Suprapubic skin (tissue), 4 donors: ENCODE measurements around the gene LCE7A. TPM values are rescaled to one million over a fixed set of nuclear protein-coding genes. Genes with fewer than 3 reads are reported as not detected.

ENCODE experiments used
- DNase-seq, 2 donors: peaks; one replicate each; pipeline ENCODE4 v3.0.0-alpha.2; 2019; ENCODE audit warnings: low spot score in 2 of 2
- H3K27ac ChIP-seq: fragments of 200-600 bp; sonication (generic); one replicate; pipeline ENCODE4 v1.5.1; 2019
- H3K27me3 ChIP-seq: fragments of 200-600 bp; sonication (generic); one replicate; pipeline ENCODE4 v1.5.1; 2019
- H3K36me3 ChIP-seq: fragments of 200-600 bp; sonication (generic); one replicate; pipeline ENCODE4 v1.5.1; 2019
- H3K4me1 ChIP-seq: fragments of 200-600 bp; sonication (generic); one replicate; pipeline ENCODE4 v1.5.1; 2019
- H3K4me3 ChIP-seq: fragments of 200-600 bp; sonication (generic); one replicate; pipeline ENCODE4 v1.5.1; 2019; ENCODE audit warnings: mild to moderate bottlenecking
- H3K9me3 ChIP-seq: fragments of 200-600 bp; sonication (generic); one replicate; pipeline ENCODE4 v1.5.1; 2019
- EP300 ChIP-seq: sonication (generic); formaldehyde crosslinking; IDR thresholded peaks from one replicate; pipeline ENCODE4 v1.6.1; 2017; ENCODE audit warnings: antibody characterized with exemption
- POLR2A ChIP-seq, 2 donors: fragments of 450-650 bp; IDR thresholded peaks; one replicate each; pipeline ENCODE4 v1.6.1; 2017; ENCODE audit warnings: antibody characterized with exemption in 2 of 2, mild to moderate bottlenecking in 2 of 2, moderate library complexity in 2 of 2
- POLR2AphosphoS5 ChIP-seq, 3 donors: sonication (generic); formaldehyde crosslinking; IDR thresholded peaks; one replicate each; pipeline ENCODE4 v1.6.1; 2017; ENCODE audit warnings: antibody characterized with exemption in 3 of 3
- WGBS: methylation state at CpG from one replicate; pipeline ENCODE4 v1.1.5; 2018; 5-methylcytosine and 5-hydroxymethylcytosine counted together
- total RNA-seq, 4 donors: library from RNA; depleted of rRNA; stranded (reverse); fragments of >200 nt; gene quantifications; one replicate each; pipeline ENCODE4 v1.1.0, GENCODE V29; 2016
- TF ChIP-seq, protein P1 (sequence below), 2 donors: fragments of 200-600 bp in 1 of 2; fragments of 450-650 bp in 1 of 2; sonication (generic) in 1 of 2; IDR thresholded peaks; one replicate each; pipeline ENCODE4 v1.5.1; 2016 to 2019; ENCODE audit warnings: antibody characterized with exemption in 2 of 2, mild to moderate bottlenecking in 1 of 2, moderate library complexity in 1 of 2

The LCE7A gene, protein sequence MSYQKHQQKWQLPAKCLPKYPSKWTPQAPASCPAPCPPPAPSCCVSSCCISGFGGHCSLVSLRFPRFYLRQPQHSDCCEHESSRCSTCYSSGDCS
- not detected for total RNA-seq

DNA sequence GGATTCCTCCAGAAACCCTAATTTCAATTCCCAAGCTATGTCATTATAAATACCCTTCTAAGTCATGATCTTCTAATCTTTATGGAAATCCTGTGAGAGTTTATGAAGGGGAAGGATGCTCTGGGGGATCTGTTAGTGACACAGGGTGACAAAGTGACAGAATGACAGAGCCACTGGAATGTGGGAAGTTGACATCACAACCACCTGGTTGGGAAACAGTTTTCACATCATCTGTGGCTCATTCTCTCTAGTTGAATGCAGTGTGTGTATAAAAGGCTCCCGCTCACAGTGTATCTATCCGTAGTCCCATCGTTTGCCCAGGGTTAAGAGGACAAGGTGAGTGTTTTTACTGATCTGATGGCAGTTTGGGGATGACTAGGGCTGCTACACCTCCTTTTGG lies at the start of gene LCE7A:
Gene LCE7A (plus strand): TSS at position 301 of the 400 bp plus-strand sequence. CDS start 702 bp downstream, outside the sequence.
- WGBS = 98% methylated on average over 3 of the region's 3 CpGs
- no peaks in the 10 kb centered on the region for H3K36me3 ChIP-seq
- peaks cover 6% of the 10 kb centered on the region for H3K4me1 ChIP-seq
- H3K9me3 ChIP-seq = no peaks in the 10 kb centered on the region
- no peak for DNase-seq
- no peaks in the 10 kb centered on the region for H3K27me3 ChIP-seq
- no peak for TF ChIP-seq POLR2A (IDR thresholded peaks at IDR 0.05)
- H3K4me3 ChIP-seq = no peak within 1 kb of the TSS
- H3K27ac ChIP-seq = no peak within 1 kb of the TSS

DNA sequence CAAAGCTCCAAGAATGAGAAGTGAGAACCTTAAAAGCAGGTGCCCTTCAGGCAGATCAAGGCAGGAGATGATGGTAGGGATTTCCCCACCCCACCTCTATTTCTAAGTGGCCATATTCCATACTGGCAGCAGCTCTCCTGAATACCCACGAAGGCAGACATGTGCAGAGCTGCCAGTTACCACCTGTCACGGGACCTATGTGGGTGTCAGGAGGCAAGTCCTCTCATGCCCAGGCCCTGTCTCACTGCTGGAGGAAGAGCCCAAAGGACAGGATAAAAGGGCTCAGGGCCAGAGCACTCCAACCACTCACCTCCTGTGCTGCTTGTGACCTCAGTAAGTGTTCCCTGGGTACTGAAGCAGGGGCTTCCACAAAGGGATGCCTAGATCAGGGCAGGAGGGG lies 48.7 kb upstream of the LCE7A start:
- WGBS = 44% methylated on average over 2 of the region's 2 CpGs
- H3K36me3 ChIP-seq = no peaks in the 10 kb centered on the region
- no peaks in the 10 kb centered on the region for H3K9me3 ChIP-seq
- H3K27ac ChIP-seq = no peak overlapping the region
- H3K27me3 ChIP-seq = no peaks in the 10 kb centered on the region
- H3K4me1 ChIP-seq = peaks cover 7% of the 10 kb centered on the region
- no peak for TF ChIP-seq EP300
- TF ChIP-seq, protein P1, sequence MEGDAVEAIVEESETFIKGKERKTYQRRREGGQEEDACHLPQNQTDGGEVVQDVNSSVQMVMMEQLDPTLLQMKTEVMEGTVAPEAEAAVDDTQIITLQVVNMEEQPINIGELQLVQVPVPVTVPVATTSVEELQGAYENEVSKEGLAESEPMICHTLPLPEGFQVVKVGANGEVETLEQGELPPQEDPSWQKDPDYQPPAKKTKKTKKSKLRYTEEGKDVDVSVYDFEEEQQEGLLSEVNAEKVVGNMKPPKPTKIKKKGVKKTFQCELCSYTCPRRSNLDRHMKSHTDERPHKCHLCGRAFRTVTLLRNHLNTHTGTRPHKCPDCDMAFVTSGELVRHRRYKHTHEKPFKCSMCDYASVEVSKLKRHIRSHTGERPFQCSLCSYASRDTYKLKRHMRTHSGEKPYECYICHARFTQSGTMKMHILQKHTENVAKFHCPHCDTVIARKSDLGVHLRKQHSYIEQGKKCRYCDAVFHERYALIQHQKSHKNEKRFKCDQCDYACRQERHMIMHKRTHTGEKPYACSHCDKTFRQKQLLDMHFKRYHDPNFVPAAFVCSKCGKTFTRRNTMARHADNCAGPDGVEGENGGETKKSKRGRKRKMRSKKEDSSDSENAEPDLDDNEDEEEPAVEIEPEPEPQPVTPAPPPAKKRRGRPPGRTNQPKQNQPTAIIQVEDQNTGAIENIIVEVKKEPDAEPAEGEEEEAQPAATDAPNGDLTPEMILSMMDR (IDR thresholded peaks at IDR 0.05) = no peak
- TF ChIP-seq POLR2AphosphoS5 (IDR thresholded peaks at IDR 0.05) = no peak
- no peak for DNase-seq
- no peak overlapping the region for H3K4me3 ChIP-seq

DNA sequence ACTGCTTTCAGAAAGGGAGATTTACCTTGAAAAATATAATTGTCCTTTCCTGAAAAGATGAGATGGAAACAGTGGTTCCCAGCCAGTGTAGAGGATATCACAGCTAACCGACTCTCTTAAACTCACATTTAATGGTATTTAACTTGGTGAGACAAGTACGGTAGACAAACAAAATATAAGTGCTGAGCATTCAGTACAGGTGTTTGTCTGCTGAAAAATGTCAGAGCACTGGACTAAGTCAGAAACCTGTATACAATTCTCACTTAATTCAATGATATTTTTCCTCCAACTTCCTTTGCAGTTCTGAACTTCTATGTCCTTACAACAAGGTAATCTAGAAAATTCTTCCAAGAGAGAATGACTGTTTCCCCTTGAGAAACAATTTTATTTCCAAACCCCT lies 48.1 kb upstream of the LCE7A start, which contains the start of gene LCE1B:
Gene LCE1B (plus strand): TSS at position 301 of the 400 bp plus-strand sequence. CDS start 476 bp downstream, outside the sequence.
- Histone ChIP-seq H3K4me1 (peaks cover 7% of the 10 kb centered on the region), H3K27me3 (no peaks in the 10 kb centered on the region), H3K4me3 (no peak within 1 kb of the TSS), H3K36me3 (no peaks in the 10 kb centered on the region), H3K9me3 (no peaks in the 10 kb centered on the region), H3K27ac (no peak within 1 kb of the TSS)
- TF ChIP-seq, protein P1 (IDR thresholded peaks at IDR 0.05) = no peak
- no peak for TF ChIP-seq EP300
- no peak for TF ChIP-seq POLR2AphosphoS5 (IDR thresholded peaks at IDR 0.05)
- no peak for TF ChIP-seq POLR2A (IDR thresholded peaks at IDR 0.05)
- no peak for DNase-seq
- 90% methylated on average over 2 of the region's 2 CpGs for WGBS

DNA sequence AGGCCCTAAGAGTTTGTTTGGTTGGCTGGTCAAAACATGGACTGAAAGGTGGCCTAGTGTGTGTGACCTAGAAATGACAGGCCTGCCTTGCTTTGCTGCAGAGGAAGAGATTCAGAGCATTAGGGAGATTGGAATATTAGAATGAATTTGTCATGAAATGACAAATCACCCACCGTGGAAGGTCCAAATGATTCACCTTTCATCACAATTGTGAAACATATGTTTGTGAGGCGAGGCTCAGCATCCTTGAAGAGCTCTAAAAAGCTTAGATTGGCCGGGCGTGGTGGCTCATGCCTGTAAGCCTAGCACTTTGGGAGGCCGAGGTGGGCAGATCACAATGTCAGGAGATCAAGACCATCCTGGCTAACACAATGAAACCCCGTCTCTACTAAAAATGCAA lies 42.5 kb upstream of the LCE7A start:
- DNase-seq = no peak
- Histone ChIP-seq H3K27me3 (no peaks in the 10 kb centered on the region), H3K36me3 (no peaks in the 10 kb centered on the region), H3K9me3 (no peaks in the 10 kb centered on the region), H3K4me1 (no peaks in the 10 kb centered on the region), H3K4me3 (no peak overlapping the region), H3K27ac (no peak overlapping the region)
- no peak for TF ChIP-seq EP300
- TF ChIP-seq, protein P1 (IDR thresholded peaks at IDR 0.05) = no peak
- no peak for TF ChIP-seq POLR2A (IDR thresholded peaks at IDR 0.05)
- no peak for TF ChIP-seq POLR2AphosphoS5 (IDR thresholded peaks at IDR 0.05)
- WGBS = 86% methylated on average over 6 of the region's 6 CpGs

DNA sequence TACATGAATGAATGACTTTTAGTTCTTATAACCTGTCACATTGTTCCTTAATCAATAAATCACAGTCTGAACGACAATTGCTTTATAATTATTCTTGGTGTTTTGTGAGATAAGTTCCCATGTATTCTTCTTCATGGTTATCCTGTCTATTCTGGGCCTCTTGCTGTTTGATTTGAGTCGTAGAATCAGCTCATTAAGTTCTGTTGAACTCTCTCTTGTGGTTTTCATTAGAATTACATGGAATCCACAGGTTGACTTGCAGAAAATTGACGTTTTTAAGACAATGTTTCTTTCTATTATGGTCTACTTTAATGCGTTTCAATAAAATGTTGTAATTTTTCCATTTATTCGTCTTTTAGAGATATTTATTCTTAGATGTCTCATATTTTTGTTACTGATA lies 36.5 kb upstream of the LCE7A start:
- no peaks in the 10 kb centered on the region for H3K36me3 ChIP-seq
- TF ChIP-seq EP300 (no peak), POLR2AphosphoS5 (IDR thresholded peaks at IDR 0.05) (no peak), POLR2A (IDR thresholded peaks at IDR 0.05) (no peak)
- TF ChIP-seq, protein P1 (IDR thresholded peaks at IDR 0.05) = no peak
- no peaks in the 10 kb centered on the region for H3K27me3 ChIP-seq
- no peak overlapping the region for H3K4me3 ChIP-seq
- DNase-seq = no peak
- 58% methylated on average over 5 of the region's 5 CpGs for WGBS
- no peaks in the 10 kb centered on the region for H3K4me1 ChIP-seq
- no peak overlapping the region for H3K27ac ChIP-seq
- no peaks in the 10 kb centered on the region for H3K9me3 ChIP-seq

DNA sequence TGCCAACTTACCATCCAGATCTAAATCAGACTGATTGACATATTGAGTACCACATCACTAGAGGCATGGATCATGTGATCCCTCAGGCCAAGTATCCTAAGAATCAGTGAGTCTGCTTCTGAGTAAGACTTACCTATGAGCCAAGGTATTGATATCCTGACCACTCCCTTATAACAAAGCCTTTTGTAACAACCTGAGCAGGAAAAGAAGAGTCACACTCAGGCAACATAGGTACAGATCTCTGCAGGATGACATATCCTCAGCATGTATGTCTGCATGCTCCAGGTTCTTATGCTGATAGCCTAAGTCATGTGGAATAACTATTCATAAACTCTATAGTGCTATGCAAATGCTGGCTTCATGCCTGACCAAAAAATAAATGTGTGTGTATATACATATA lies 34.8 kb upstream of the LCE7A start:
- Histone ChIP-seq H3K9me3 (no peaks in the 10 kb centered on the region), H3K4me3 (no peak overlapping the region), H3K36me3 (no peaks in the 10 kb centered on the region), H3K27ac (no peak overlapping the region), H3K27me3 (no peaks in the 10 kb centered on the region), H3K4me1 (no peaks in the 10 kb centered on the region)
- DNase-seq = no peak
- no peak for TF ChIP-seq POLR2A (IDR thresholded peaks at IDR 0.05)
- TF ChIP-seq EP300 = no peak
- TF ChIP-seq, protein P1 (IDR thresholded peaks at IDR 0.05) = no peak
- no peak for TF ChIP-seq POLR2AphosphoS5 (IDR thresholded peaks at IDR 0.05)
